SH-SY5Y (cell line): ENCODE measurements around the gene BET1.

ENCODE experiments used
- GATA2 ChIP-seq: IDR thresholded peaks from 2 replicates; pipeline ENCODE4 v1.6.1; 2011; ENCODE audit warnings: mild to moderate bottlenecking, low read depth, low read length
- GATA3 ChIP-seq: IDR thresholded peaks from 2 replicates; pipeline ENCODE4 v1.6.1; 2011; ENCODE audit warnings: low read depth, mild to moderate bottlenecking, low read length, moderate library complexity

DNA sequence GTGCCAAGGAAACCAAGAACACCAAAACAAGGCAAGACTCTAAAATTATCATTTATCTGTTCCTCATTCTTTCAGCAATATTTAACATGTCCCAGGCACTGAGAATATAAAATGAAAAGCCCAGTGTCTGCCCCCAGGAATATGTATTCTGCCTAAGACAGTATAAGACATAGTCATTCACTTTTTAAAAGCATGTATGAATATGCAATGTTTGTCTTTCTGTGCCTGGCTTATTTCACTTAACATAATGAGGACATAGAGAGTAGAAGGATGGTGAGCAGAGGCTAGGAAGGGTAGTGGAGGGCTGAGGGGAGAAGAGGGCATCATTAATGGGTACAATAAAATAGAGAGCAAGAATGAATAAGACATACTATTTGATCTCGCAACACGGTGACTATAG lies 44.6 kb upstream of the BET1 start:
- TF ChIP-seq GATA2 (no peak), GATA3 (no peak)
